Fibroblast of lung (primary cell): ENCODE measurements around the gene F8A1. TPM values are rescaled to one million over a fixed set of nuclear protein-coding genes. Genes with fewer than 3 reads are reported as not detected.
"Not testable (repeated sequence)": the region's sequence is repeated elsewhere in the genome, so short reads cannot be mapped to it uniquely, and the experiment has no call there.

Experiments
- DNase-seq, 2 donors: peaks; one replicate each; pipeline versions ENCODE4 v3.0.0 to v3.0.0-alpha.2; 2010; ENCODE audit warnings: low read depth in 2 of 2
- H2AFZ ChIP-seq: 2 replicates; pipeline ENCODE4 v1.5.1; 2012; ENCODE audit warnings: low read length, control low read depth, inconsistent platforms
- H3K27ac ChIP-seq: 2 replicates; pipeline ENCODE4 v1.5.1; 2011; ENCODE audit warnings: low read length, control low read depth; ENCODE audit not compliant: insufficient read depth
- H3K27me3 ChIP-seq: 2 replicates; pipeline ENCODE4 v1.5.1; 2011; ENCODE audit warnings: mild to moderate bottlenecking, low read length; ENCODE audit not compliant: control insufficient read depth, insufficient read depth
- H3K36me3 ChIP-seq: 2 replicates; pipeline ENCODE4 v1.5.1; 2011; ENCODE audit warnings: low read length; ENCODE audit not compliant: control insufficient read depth, insufficient read depth
- H3K4me1 ChIP-seq: 2 replicates; pipeline ENCODE4 v1.5.1; 2011; ENCODE audit warnings: low read length; ENCODE audit not compliant: control insufficient read depth, insufficient read depth; ENCODE audit errors: extremely low read depth
- H3K4me2 ChIP-seq: 2 replicates; pipeline ENCODE4 v1.5.1; 2011; ENCODE audit warnings: low read length, control low read depth; ENCODE audit not compliant: insufficient read depth; ENCODE audit errors: extremely low read depth
- H3K4me3 ChIP-seq, 4 experiments: fragments of 200-600 bp in 1 of 4; sonication (generic) in 1 of 4; replicated peaks in 1 of 4; 2 replicates each; pipeline ENCODE4 v1.5.1; 2011 to 2016; ENCODE audit warnings: low read length in 4 of 4, low read depth in 3 of 4, mild to moderate bottlenecking in 3 of 4, control low read depth in 2 of 4, inconsistent platforms in 1 of 4, mixed read lengths in 1 of 4; ENCODE audit not compliant: insufficient read depth in 1 of 4; ENCODE audit errors: control extremely low read depth in 1 of 4
- H3K79me2 ChIP-seq: 2 replicates; pipeline ENCODE4 v1.5.1; 2012; ENCODE audit warnings: mild to moderate bottlenecking, low read length, inconsistent platforms; ENCODE audit not compliant: control insufficient read depth, insufficient read depth
- H3K9ac ChIP-seq: 2 replicates; pipeline ENCODE4 v1.5.1; 2011; ENCODE audit warnings: mild to moderate bottlenecking, low read length, control low read depth; ENCODE audit not compliant: insufficient read depth
- H3K9me3 ChIP-seq: 2 replicates; pipeline ENCODE4 v1.5.1; 2012; ENCODE audit warnings: low read depth, low read length; ENCODE audit not compliant: control insufficient read depth, insufficient read depth
- H4K20me1 ChIP-seq: 2 replicates; pipeline ENCODE4 v1.5.1; 2011; ENCODE audit warnings: low read length; ENCODE audit not compliant: control insufficient read depth, insufficient read depth; ENCODE audit errors: extremely low read depth
- CTCF ChIP-seq, 2 donors: IDR thresholded peaks in 1 of 2; conservative IDR thresholded peaks in 1 of 2; 1 replicate in 1 of 2; 2 replicates in 1 of 2; pipeline ENCODE4 v1.5.1; 2011 to 2012; ENCODE audit warnings: low read length in 2 of 2, control low read depth in 1 of 2, inconsistent platforms in 1 of 2, low read depth in 1 of 2, mild to moderate bottlenecking in 1 of 2
- EZH2 ChIP-seq: IDR thresholded peaks from 2 replicates; pipeline ENCODE4 v1.5.1; 2012; ENCODE audit warnings: low read length, control low read depth, mild to moderate bottlenecking; ENCODE audit errors: missing control alignments
- polyA minus RNA-seq: library from RNA; depleted of rRNA, polyadenylated mRNA; stranded (reverse); fragments of >200 nt; gene quantifications from 2 replicates; pipeline ENCODE4 v1.2.3, GENCODE V29; 2011; ENCODE audit warnings: low replicate concordance
- polyA plus RNA-seq, 2 donors: library from polyadenylated mRNA; depleted of rRNA in 1 of 2; stranded (reverse) in 1 of 2; unstranded in 1 of 2; fragments of >200 nt; gene quantifications; 2 replicates each; pipeline ENCODE4 v1.2.1, GENCODE V29; 2011 to 2012; ENCODE audit warnings: missing spikeins in 1 of 2
- total RNA-seq: library from RNA; depleted of rRNA; stranded (reverse); fragments of >200 nt; gene quantifications from 2 replicates; pipeline ENCODE4 v1.2.1, GENCODE V29; 2014

F8A1 gene
- total RNA-seq (2.3 and 4.8 TPM in 2 replicates), polyA plus RNA-seq (3.0 and 5.4 TPM in 2 replicates), polyA minus RNA-seq (26.3 and 41.9 TPM in 2 replicates)
- 29.6 and 36.6 TPM in 2 replicates for polyA plus RNA-seq (2012)

DNA sequence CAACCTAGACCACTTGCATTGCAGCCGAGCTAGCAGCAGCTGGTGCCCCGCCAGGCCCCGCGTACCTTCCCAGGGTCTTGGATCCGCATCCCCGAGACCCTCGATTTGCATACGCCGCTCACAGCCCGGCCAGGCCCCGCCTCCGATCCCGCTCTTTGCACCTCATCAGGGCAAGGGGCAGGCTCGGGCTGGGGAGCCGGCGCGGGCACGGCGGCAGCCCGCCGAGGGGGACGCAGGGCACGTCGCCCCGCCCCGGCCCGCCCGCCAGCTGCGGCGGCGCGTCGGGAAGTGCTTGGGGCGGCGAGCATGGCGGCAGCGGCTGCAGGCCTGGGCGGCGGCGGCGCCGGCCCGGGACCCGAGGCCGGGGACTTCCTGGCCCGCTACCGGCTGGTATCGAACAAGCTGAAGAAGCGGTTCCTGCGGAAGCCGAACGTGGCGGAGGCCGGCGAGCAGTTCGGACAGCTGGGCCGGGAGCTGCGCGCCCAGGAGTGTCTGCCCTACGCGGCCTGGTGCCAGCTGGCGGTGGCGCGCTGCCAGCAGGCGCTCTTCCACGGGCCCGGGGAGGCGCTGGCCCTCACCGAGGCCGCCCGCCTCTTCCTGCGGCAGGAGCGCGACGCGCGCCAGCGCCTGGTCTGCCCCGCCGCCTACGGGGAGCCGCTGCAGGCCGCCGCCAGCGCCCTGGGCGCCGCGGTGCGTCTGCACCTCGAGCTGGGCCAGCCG lies at the start of gene F8A1:
Gene F8A1 (plus strand): TSS at position 287 of the 720 bp plus-strand sequence. CDS start 20 bp downstream, at position 307.
- H4K20me1 ChIP-seq, H3K27ac ChIP-seq, H3K9ac ChIP-seq, H3K4me1 ChIP-seq, H3K36me3 ChIP-seq, H3K4me2 ChIP-seq, H3K9me3 ChIP-seq, DNase-seq, H2AFZ ChIP-seq, H3K27me3 ChIP-seq, H3K79me2 ChIP-seq: not testable (repeated sequence)
- peak within 1 kb of the TSS in 1 of 4 experiments; percentile 36 for H3K4me3 ChIP-seq

DNA sequence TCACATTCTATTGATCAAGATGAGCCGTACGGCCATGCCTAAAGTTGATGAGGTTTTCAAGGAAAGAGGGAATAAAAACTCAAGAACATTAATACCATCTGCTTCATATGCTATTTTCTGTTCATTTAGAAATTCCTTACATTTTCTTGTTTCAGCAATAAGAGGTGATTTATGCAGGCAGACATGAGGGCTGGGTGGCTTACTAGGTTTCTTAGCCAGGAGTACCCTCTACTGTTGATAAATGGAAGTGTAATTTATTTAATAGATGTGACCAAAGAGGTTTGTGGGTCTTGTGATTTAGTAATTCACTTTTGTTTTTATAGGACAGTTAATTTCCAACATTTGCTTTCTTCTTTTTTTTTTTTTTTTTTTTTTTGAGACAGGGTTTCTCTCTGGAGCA lies 45.3 kb upstream of the F8A1 start:
- Histone ChIP-seq H3K9me3 (no peaks in the 10 kb centered on the region), H3K4me3 (no peak overlapping the region), H3K79me2 (no peaks in the 10 kb centered on the region), H3K9ac (no peak overlapping the region), H3K4me1 (no peaks in the 10 kb centered on the region), H3K27me3 (no peaks in the 10 kb centered on the region), H4K20me1 (no peaks in the 10 kb centered on the region), H3K4me2 (no peak overlapping the region), H3K36me3 (no peaks in the 10 kb centered on the region), H2AFZ (no peak overlapping the region), H3K27ac (no peak overlapping the region)
- TF ChIP-seq EZH2 (no peak), CTCF (conservative IDR thresholded peaks at IDR 0.05 in 1 of 2, IDR thresholded peaks at IDR 0.05 in 1 of 2; ENCODE audit: low read depth in 1 of 2, low read length in 2 of 2) (peak; percentile 24 to 37)
- DNase-seq: peak; percentile 38 to 75

DNA sequence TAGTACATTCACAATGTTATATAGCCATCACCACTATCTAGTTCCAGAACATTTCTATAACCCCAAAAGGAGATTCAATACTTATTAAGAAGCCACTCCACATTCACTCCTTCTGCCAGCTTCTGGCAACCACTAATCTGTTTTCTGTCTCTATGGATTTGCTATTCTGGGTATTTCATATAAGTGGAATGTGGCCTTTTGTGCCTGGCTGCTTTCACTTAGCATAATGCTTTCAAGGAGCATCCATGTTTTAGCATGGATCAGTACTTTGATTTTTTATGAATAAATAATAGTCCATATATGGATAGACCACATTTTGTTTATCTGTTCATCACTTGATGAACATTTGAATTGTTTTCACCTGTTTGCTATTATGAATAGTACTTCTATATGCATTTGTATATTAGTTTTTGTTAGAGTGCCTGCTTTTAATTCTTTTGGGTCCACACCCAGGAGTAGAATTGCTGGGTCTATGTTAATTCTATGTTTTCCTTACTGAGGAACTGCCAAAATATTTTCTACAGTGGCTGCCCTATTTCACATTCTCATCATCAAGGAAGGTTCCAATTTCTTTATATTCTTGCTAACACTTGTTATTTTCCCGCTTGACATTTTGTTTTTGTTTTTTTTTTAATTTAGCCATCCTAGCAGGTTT lies 35.1 kb upstream of the F8A1 start:
- no peaks in the 10 kb centered on the region for H3K27me3 ChIP-seq
- no peaks in the 10 kb centered on the region for H4K20me1 ChIP-seq
- H3K4me1 ChIP-seq: no peaks in the 10 kb centered on the region
- no peak overlapping the region for H3K27ac ChIP-seq
- H3K79me2 ChIP-seq: no peaks in the 10 kb centered on the region
- no peak overlapping the region for H3K4me2 ChIP-seq
- H3K9ac ChIP-seq: no peak overlapping the region
- H2AFZ ChIP-seq: no peak overlapping the region
- no peaks in the 10 kb centered on the region for H3K36me3 ChIP-seq
- H3K9me3 ChIP-seq: no peaks in the 10 kb centered on the region
- TF ChIP-seq EZH2: no peak
- no peak for TF ChIP-seq CTCF (conservative IDR thresholded peaks at IDR 0.05 in 1 of 2, IDR thresholded peaks at IDR 0.05 in 1 of 2; ENCODE audit: low read depth in 1 of 2, low read length in 2 of 2)
- no peak for DNase-seq
- H3K4me3 ChIP-seq: no peak overlapping the region
